ENCODE data around the gene RHOBTB3. TPM values are rescaled to one million over a fixed set of nuclear protein-coding genes. Genes with fewer than 3 reads are reported as not detected.
"Not testable (repeated sequence)": the region's sequence is repeated elsewhere in the genome, so short reads cannot be mapped to it uniquely, and the experiment has no call there.

Gene RHOBTB3
- total RNA-seq, 1 experiment from 2014 or later, result 91.7 TPM

- no peak for DNase-seq (ENCODE audit: low read depth)
Measured at GRCh38 chr5:95818181-95819147, 87.3 kb downstream of the RHOBTB3 start.

- no peak for DNase-seq (ENCODE audit: low read depth)
Measured at GRCh38 chr5:95821110-95822021, 90.2 kb downstream of the RHOBTB3 start.

GRCh38 chr5:95822043-95822541 is 91.0 kb downstream of the RHOBTB3 start:
- DNase-seq (ENCODE audit: low read depth), result peak; percentile 69

GRCh38 chr5:95822542-95823181 is 91.5 kb downstream of the RHOBTB3 start, which contains the start of gene GLRX:
TSS of gene GLRX (minus strand) at chr5:95822726. CDS start at chr5:95822662, 64 bp downstream.
- peak; percentile 72 for DNase-seq (ENCODE audit: low read depth)

- DNase-seq (ENCODE audit: low read depth), result no peak
Measured at GRCh38 chr5:95823218-95823737, 92.1 kb downstream of the RHOBTB3 start.

GRCh38 chr5:95823738-95824609 is 92.8 kb downstream of the RHOBTB3 start:
- peak; percentile 87 for DNase-seq (ENCODE audit: low read depth)

GRCh38 chr5:95824747-95825146 is 93.6 kb downstream of the RHOBTB3 start:
- no peak for DNase-seq (ENCODE audit: low read depth)

GRCh38 chr5:95825495-95825894 is 94.4 kb downstream of the RHOBTB3 start:
- no peak for DNase-seq (ENCODE audit: low read depth)

- DNase-seq (ENCODE audit: low read depth), result no peak
Measured at GRCh38 chr5:95826949-95827891, 96.1 kb downstream of the RHOBTB3 start.

- DNase-seq (ENCODE audit: low read depth), result no peak
Measured at GRCh38 chr5:95827892-95828246, 96.7 kb downstream of the RHOBTB3 start.

GRCh38 chr5:95830226-95830625 is 99.1 kb downstream of the RHOBTB3 start:
- no peak for DNase-seq (ENCODE audit: low read depth)

GRCh38 chr5:95832664-95833063 is 101.5 kb downstream of the RHOBTB3 start:
- DNase-seq (ENCODE audit: low read depth), result no peak

- no peak for DNase-seq (ENCODE audit: low read depth)
Measured at GRCh38 chr5:95835682-95836385, 104.7 kb downstream of the RHOBTB3 start.

- no peak for DNase-seq (ENCODE audit: low read depth)
Measured at GRCh38 chr5:95836544-95836943, 105.4 kb downstream of the RHOBTB3 start.

- not testable (repeated sequence) for DNase-seq (ENCODE audit: low read depth)
Measured at GRCh38 chr5:95836971-95837370, 105.8 kb downstream of the RHOBTB3 start.

- DNase-seq (ENCODE audit: low read depth), result no peak
Measured at GRCh38 chr5:95837492-95837891, 106.4 kb downstream of the RHOBTB3 start.

GRCh38 chr5:95838001-95838520 is 106.9 kb downstream of the RHOBTB3 start:
- DNase-seq (ENCODE audit: low read depth), result no peak

- no peak for DNase-seq (ENCODE audit: low read depth)
Measured at GRCh38 chr5:95838556-95838955, 107.4 kb downstream of the RHOBTB3 start.
